Ishikawa (cell line): ENCODE measurements around the gene GZMM.

ENCODE experiments used
- CEBPB ChIP-seq: IDR thresholded peaks from 2 replicates; pipeline ENCODE4 v1.6.1; 2012
- CREB1 ChIP-seq: IDR thresholded peaks from 2 replicates; pipeline ENCODE4 v1.6.1; 2012; ENCODE audit warnings: low read depth
- EGR1 ChIP-seq: IDR thresholded peaks from 2 replicates; pipeline ENCODE4 v1.6.1; 2012
- EP300 ChIP-seq: IDR thresholded peaks from 2 replicates; pipeline ENCODE4 v1.6.1; 2012; ENCODE audit warnings: borderline replicate concordance
- FOXM1 ChIP-seq: IDR thresholded peaks from 2 replicates; pipeline ENCODE4 v1.6.1; 2012; ENCODE audit warnings: low read depth, borderline replicate concordance
- MAX ChIP-seq: IDR thresholded peaks from 2 replicates; pipeline ENCODE4 v1.6.1; 2012
- NFIC ChIP-seq: IDR thresholded peaks from 2 replicates; pipeline ENCODE4 v1.6.1; 2012
- RAD21 ChIP-seq: IDR thresholded peaks from 2 replicates; pipeline ENCODE4 v1.6.1; 2012; ENCODE audit warnings: low read depth
- REST ChIP-seq: IDR thresholded peaks from 2 replicates; pipeline ENCODE4 v1.6.1; 2012; ENCODE audit warnings: low read depth, mild to moderate bottlenecking
- TAF1 ChIP-seq: IDR thresholded peaks from 2 replicates; pipeline ENCODE4 v1.6.1; 2012; ENCODE audit warnings: low read depth, mild to moderate bottlenecking
- TCF12 ChIP-seq: IDR thresholded peaks from 2 replicates; pipeline ENCODE4 v1.6.1; 2012; ENCODE audit warnings: low read depth
- TEAD4 ChIP-seq: IDR thresholded peaks from 2 replicates; pipeline ENCODE4 v1.6.1; 2012
- USF1 ChIP-seq: IDR thresholded peaks from 2 replicates; pipeline ENCODE4 v1.6.1; 2012
- YY1 ChIP-seq: IDR thresholded peaks from 2 replicates; pipeline ENCODE4 v1.6.1; 2012; ENCODE audit warnings: low read depth
- ZBTB7A ChIP-seq: IDR thresholded peaks from 2 replicates; pipeline ENCODE4 v1.6.1; 2012; ENCODE audit warnings: low read depth

The GZMM gene

GRCh38 chr19:519449-519865 lies 24.4 kb upstream of the GZMM start:
- TF ChIP-seq FOXM1 = no peak
- no peak for TF ChIP-seq ZBTB7A
- no peak for TF ChIP-seq TAF1
- no peak for TF ChIP-seq TEAD4
- TF ChIP-seq EGR1 = no peak
- TF ChIP-seq USF1 = no peak
- TF ChIP-seq TCF12 = no peak
- TF ChIP-seq MAX = no peak
- no peak for TF ChIP-seq CREB1

GRCh38 chr19:522726-523125 lies 21.1 kb upstream of the GZMM start:
- no peak for TF ChIP-seq USF1
- TF ChIP-seq MAX = no peak
- no peak for TF ChIP-seq TCF12
- TF ChIP-seq ZBTB7A = no peak
- TF ChIP-seq TEAD4 = no peak
- no peak for TF ChIP-seq RAD21
- no peak for TF ChIP-seq REST
- TF ChIP-seq EP300 = no peak
- TF ChIP-seq NFIC = no peak
- no peak for TF ChIP-seq EGR1
- TF ChIP-seq CREB1 = no peak
- TF ChIP-seq YY1 = no peak
- no peak for TF ChIP-seq CEBPB
- no peak for TF ChIP-seq FOXM1
- no peak for TF ChIP-seq TAF1

DNA sequence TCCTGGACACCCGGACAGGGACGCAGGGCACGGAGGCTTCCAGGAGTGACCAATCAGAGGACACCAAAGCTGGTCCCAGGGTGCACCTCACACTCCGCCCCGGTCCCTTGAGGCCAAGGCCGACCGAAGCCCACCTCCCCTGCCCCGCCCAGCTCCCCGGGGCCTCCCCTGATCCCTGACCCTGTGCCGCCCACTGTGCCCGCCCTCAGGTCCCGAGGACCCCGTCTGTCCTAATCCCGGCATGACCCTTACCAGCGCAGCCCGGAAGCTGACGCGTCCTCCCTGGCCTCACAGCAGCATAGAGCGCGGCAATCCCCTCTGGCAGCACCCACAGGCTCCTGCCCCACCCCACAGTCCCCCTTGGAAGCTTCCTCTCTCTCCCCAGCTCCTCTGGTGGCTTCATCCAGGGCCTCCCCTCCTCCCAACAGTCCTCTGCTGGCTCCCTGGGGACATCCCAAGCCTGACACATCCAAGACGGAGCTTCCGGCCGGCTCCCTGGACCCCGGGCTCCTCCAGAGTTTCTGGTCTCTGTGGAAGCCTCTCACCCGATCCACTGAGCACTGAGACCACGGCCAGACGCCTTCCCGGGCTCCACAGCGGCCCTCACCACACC lies 19.7 kb upstream of the GZMM start:
- no peak; the same call in 1 of the 2 replicates for TF ChIP-seq ZBTB7A
- TF ChIP-seq CREB1 = no peak
- no peak for TF ChIP-seq EGR1
- no peak for TF ChIP-seq FOXM1
- TF ChIP-seq YY1 = no peak
- no peak for TF ChIP-seq CEBPB
- TF ChIP-seq TAF1 = no peak
- TF ChIP-seq RAD21 = no peak
- TF ChIP-seq USF1 = no peak
- TF ChIP-seq NFIC = no peak
- no peak for TF ChIP-seq REST
- TF ChIP-seq EP300 = no peak
- TF ChIP-seq TEAD4 = no peak
- TF ChIP-seq TCF12 = no peak
- no peak for TF ChIP-seq MAX

GRCh38 chr19:525029-525428 lies 18.8 kb upstream of the GZMM start:
- TF ChIP-seq CREB1 (no peak), NFIC (no peak), YY1 (no peak), CEBPB (no peak), TAF1 (no peak), ZBTB7A (no peak), USF1 (no peak), FOXM1 (no peak), MAX (no peak)

GRCh38 chr19:525857-526419 lies 17.9 kb upstream of the GZMM start:
- TF ChIP-seq CREB1 (no peak), MAX (no peak), TAF1 (no peak), FOXM1 (no peak), TEAD4 (no peak)
